GM12878 (cell line): ENCODE measurements around the gene PLK4. TPM values are rescaled to one million over a fixed set of nuclear protein-coding genes. Genes with fewer than 3 reads are reported as not detected.
A peak's percentile ranks its signal among the peaks of the same experiment; 100 is the strongest.

Experiments
- ATAC-seq: fragments of 200-7000 bp; cut with Tn5 transposase; 3 replicates; pipeline ENCODE4 v1.9.1; 2020; ENCODE audit warnings: mild to moderate bottlenecking, moderate library complexity
- BruUV-seq: library from RNA; stranded (reverse); fragments of 400-500 nt; replicated peaks from 2 replicates; lab custom pipeline; 2021; lab: Mats Ljungman, UMichigan
- CTCF ChIA-PET: fragments of 300-600 bp; sonication (Branson Sonifier 250); formaldehyde crosslinking; extraction: SDS; loops from one replicate; lab custom pipeline; 2021; ENCODE audit warnings: inconsistent platforms; lab: Yijun Ruan, JAX
- POLR2A ChIA-PET: fragments of 350-600 bp; formaldehyde crosslinking; extraction: SDS; loops from one replicate; lab custom pipeline; 2021; ENCODE audit warnings: inconsistent platforms; lab: Charles Lee
- RAD21 ChIA-PET: fragments of 300-600 bp; sonication (Branson Sonifier 250); formaldehyde crosslinking; loops from one replicate; lab custom pipeline; 2023; ENCODE audit warnings: antibody characterized with exemption; ENCODE audit not compliant: unreplicated experiment; lab: Charles Lee
- SMC1A ChIA-PET: fragments of 300-600 bp; sonication (Branson Sonifier 250); formaldehyde crosslinking; loops from one replicate; lab custom pipeline; 2023; ENCODE audit not compliant: unreplicated experiment, uncharacterized antibody; lab: Charles Lee
- DNase-seq: peaks from one replicate; pipeline ENCODE4 v3.0.0-alpha.2; 2011; ENCODE audit warnings: low read depth, low spot score
- FAIRE-seq: peaks from 3 replicates; lab custom pipeline; 2011; peaks lifted over from hg19 to GRCh38; lab: Jason Lieb, UNC
- H2AFZ ChIP-seq: 2 replicates; pipeline ENCODE4 v1.6.0; 2011; ENCODE audit warnings: low read depth, low read length, control low read depth; ENCODE audit not compliant: control insufficient read depth
- H3K27ac ChIP-seq: 2 replicates; pipeline ENCODE4 v1.5.1; 2011; ENCODE audit warnings: control low read depth; ENCODE audit not compliant: control insufficient read depth, insufficient read depth
- H3K27me3 ChIP-seq, 2 experiments: replicated peaks in 1 of 2; 2 replicates each; pipeline versions ENCODE4 v1.6.0 to v1.6.1; 2011; ENCODE audit warnings: low read length in 1 of 2; ENCODE audit not compliant: control insufficient read depth in 2 of 2, insufficient read depth in 2 of 2
- H3K36me3 ChIP-seq, 2 experiments: 2 replicates each; pipeline ENCODE4 v1.5.1; 2011; ENCODE audit warnings: low read length in 1 of 2; ENCODE audit not compliant: control insufficient read depth in 2 of 2, insufficient read depth in 2 of 2
- H3K4me1 ChIP-seq: 2 replicates; pipeline ENCODE4 v1.6.1; 2011; ENCODE audit warnings: mild to moderate bottlenecking, low read length, moderate library complexity, mixed read lengths; ENCODE audit not compliant: control insufficient read depth, insufficient read depth
- H3K4me2 ChIP-seq: 2 replicates; pipeline ENCODE4 v1.6.0; 2011; ENCODE audit warnings: control low read depth; ENCODE audit not compliant: control insufficient read depth, insufficient read depth
- H3K4me3 ChIP-seq: fragments of 200-600 bp; sonication (generic); 2 replicates; pipeline ENCODE4 v1.5.1; 2016
- H3K79me2 ChIP-seq: 2 replicates; pipeline ENCODE4 v1.6.0; 2011; ENCODE audit warnings: low read length; ENCODE audit not compliant: control insufficient read depth, insufficient read depth
- H3K9ac ChIP-seq: 2 replicates; pipeline ENCODE4 v1.8.0; 2011; ENCODE audit warnings: low read length, control low read depth, mixed read lengths; ENCODE audit not compliant: control insufficient read depth, insufficient read depth
- H3K9me3 ChIP-seq: replicated peaks from 3 replicates; pipeline ENCODE4 v1.5.1; 2011; ENCODE audit warnings: mild to moderate bottlenecking, low read length; ENCODE audit not compliant: control insufficient read depth, insufficient read depth
- H4K20me1 ChIP-seq: 2 replicates; pipeline ENCODE4 v1.6.0; 2011; ENCODE audit not compliant: control insufficient read depth, insufficient read depth
- CBFB ChIP-seq: IDR thresholded peaks from 2 replicates; pipeline ENCODE4 v1.6.1; 2016; ENCODE audit warnings: antibody characterized with exemption, low read depth
- CEBPB ChIP-seq, 2 experiments: fragments of 150-350 bp in 1 of 2; IDR thresholded peaks; 2 replicates each; pipeline ENCODE4 v1.6.1; 2012 to 2014; ENCODE audit warnings: low read depth in 2 of 2, low read length in 2 of 2, borderline replicate concordance in 1 of 2, inconsistent platforms in 1 of 2
- NFYB ChIP-seq: IDR thresholded peaks from 2 replicates; pipeline ENCODE4 v1.6.1; 2011; ENCODE audit warnings: low read depth, mild to moderate bottlenecking, low read length, improper control_type of control experiment, moderate library complexity; ENCODE audit not compliant: insufficient read depth
- STAT1 ChIP-seq: fragments of 450-650 bp; conservative IDR thresholded peaks from 2 replicates; pipeline ENCODE4 v1.6.1; 2014; ENCODE audit warnings: antibody characterized with exemption, mild to moderate bottlenecking
- ZNF687 ChIP-seq: fragments of 450-650 bp; IDR thresholded peaks from 2 replicates; pipeline ENCODE4 v1.6.1; 2017; ENCODE audit warnings: mild to moderate bottlenecking, moderate library complexity
- WGBS: methylation state at CpG from one replicate; pipeline ENCODE4 v1.1.6; 2016; ENCODE audit warnings: low lambda C conversion rate; ENCODE audit not compliant: insufficient replicate concordance, insufficient coverage; ENCODE audit errors: missing lambda C conversion rate; 5-methylcytosine and 5-hydroxymethylcytosine counted together
- in situ Hi-C: fragments of 300-500 bp; cut with MboI; formaldehyde crosslinking; loops from 9 replicates; pipeline ENCODE4 v1.14.3; 2018; ENCODE audit warnings: mixed read lengths
- intact Hi-C: fragments of 100-400 bp; cut with micrococcal nuclease; formaldehyde crosslinking; loops from one replicate; pipeline ENCODE4 v1.14.2; 2022; ENCODE audit not compliant: unreplicated experiment
- polyA plus RNA-seq, 11 experiments: library from polyadenylated mRNA; depleted of rRNA in 4 of 11; unstranded in 6 of 11; stranded (reverse) in 5 of 11; fragments of >200 nt; fragmentation: Nextera tagmentation in 4 of 11; fragmentation: Illumina TruSeq in 1 of 11; extraction: Ambion mirVana in 4 of 11; extraction: Trizol in 1 of 11; gene quantifications; 1 replicate in 1 of 11; 2 replicates in 10 of 11; pipeline versions ENCODE4 v1.2.1 to v1.2.3, GENCODE V29; 2011 to 2016; ENCODE audit warnings: inconsistent platforms in 2 of 11, missing spikeins in 2 of 11, low read depth in 1 of 11
- total RNA-seq, 4 experiments: library from RNA; depleted of rRNA in 3 of 4; stranded (reverse); fragments of >200 nt in 3 of 4; fragmentation: Illumina TruSeq in 1 of 4; extraction: Trizol in 1 of 4; gene quantifications; 2 replicates each; pipeline versions ENCODE4 v1.2.1 to v1.2.3, GENCODE V29; 2013 to 2021
- TF ChIP-seq, protein P1 (sequence below), 3 experiments: IDR thresholded peaks in 2 of 3; conservative IDR thresholded peaks in 1 of 3; 2 replicates each; pipeline ENCODE4 v1.5.1; 2011; ENCODE audit warnings: low read depth in 3 of 3, low read length in 3 of 3, mild to moderate bottlenecking in 3 of 3, control low read depth in 2 of 3, moderate library complexity in 2 of 3, inconsistent platforms in 1 of 3, mixed read lengths in 1 of 3; ENCODE audit not compliant: control insufficient read depth in 2 of 3, insufficient read depth in 1 of 3; ENCODE audit errors: extremely low read depth in 1 of 3

PLK4 gene
- total and polyA plus RNA-seq, 10 of the 15 experiments (the other 5 are each of a cell fraction or from before 2014, with no cell fraction given): 16.6 to 55.3 (median 45.8) TPM

- TF ChIP-seq ZNF687 (no peak), STAT1 (no peak)
- TF ChIP-seq, all 136 proteins: peak for 0
Measured at GRCh38 chr4:127875791-127876190, 4.9 kb upstream of the PLK4 start (continued).

GRCh38 chr4:127881563-127881864, 821 bp downstream of the PLK4 start:
- Histone ChIP-seq H4K20me1 (no peaks in the 10 kb centered on the region), H3K9ac (peak overlapping the region; percentile 96), H3K27ac (peak overlapping the region; percentile 93), H3K4me3 (peak overlapping the region; percentile 94), H3K4me1 (no peaks in the 10 kb centered on the region; the same call in 1 of the 2 replicates), H3K27me3 (no peaks in the 10 kb centered on the region), H3K79me2 (peaks cover 44% of the 10 kb centered on the region), H3K9me3 (no peaks in the 10 kb centered on the region), H2AFZ (peak overlapping the region; percentile 97), H3K36me3 (peaks cover 0 to 10% of the 10 kb centered on the region in 2 experiments; a peak in 3 of 4 replicates), H3K4me2 (peak overlapping the region; percentile 71)
- no peak for FAIRE-seq
- DNase-seq: no peak
- ChIA-PET CTCF (interaction anchor here (0.8 to 1.9 kb wide), 4 partner anchors 9 to 250 kb away, joined by 3 to 4 read pairs (median 3); no protein-coding TSS in a partner anchor), POLR2A (interaction anchor here (0.6 to 1.8 kb wide), 6 partner anchors 8 to 169 kb away, joined by 3 to 11 read pairs (median 6); partner anchors contain the start of genes ABHD18 and MFSD8), RAD21 (interaction anchor here (0.7 to 1.7 kb wide), 5 partner anchors 9 to 99 kb away, joined by 3 to 4 read pairs (median 4); no protein-coding TSS in a partner anchor), SMC1A (interaction anchor here (0.6 to 2.7 kb wide), 9 partner anchors 10 to 170 kb away, joined by 3 to 9 read pairs (median 4); partner anchors contain the start of genes ABHD18 and MFSD8)
- 2% methylated on average over 7 of the region's 7 CpGs for WGBS
- ATAC-seq: peak; percentile 67
- intact Hi-C loops (loop anchor here (2.0 to 10.0 kb wide), 5 partner anchors 54 to 277 kb away; partner anchors contain the start of genes ABHD18, HSPA4L, LARP1B and MFSD8), in situ Hi-C loops (no loop called here)
- no TSS peak for BruUV-seq
- TF ChIP-seq CEBPB (IDR thresholded peaks at IDR 0.05; ENCODE audit: borderline replicate concordance in 1 of 2, low read depth in 2 of 2, low read length in 2 of 2) (no peak), NFYB (no peak), CBFB (no peak)
- TF ChIP-seq, protein P1, sequence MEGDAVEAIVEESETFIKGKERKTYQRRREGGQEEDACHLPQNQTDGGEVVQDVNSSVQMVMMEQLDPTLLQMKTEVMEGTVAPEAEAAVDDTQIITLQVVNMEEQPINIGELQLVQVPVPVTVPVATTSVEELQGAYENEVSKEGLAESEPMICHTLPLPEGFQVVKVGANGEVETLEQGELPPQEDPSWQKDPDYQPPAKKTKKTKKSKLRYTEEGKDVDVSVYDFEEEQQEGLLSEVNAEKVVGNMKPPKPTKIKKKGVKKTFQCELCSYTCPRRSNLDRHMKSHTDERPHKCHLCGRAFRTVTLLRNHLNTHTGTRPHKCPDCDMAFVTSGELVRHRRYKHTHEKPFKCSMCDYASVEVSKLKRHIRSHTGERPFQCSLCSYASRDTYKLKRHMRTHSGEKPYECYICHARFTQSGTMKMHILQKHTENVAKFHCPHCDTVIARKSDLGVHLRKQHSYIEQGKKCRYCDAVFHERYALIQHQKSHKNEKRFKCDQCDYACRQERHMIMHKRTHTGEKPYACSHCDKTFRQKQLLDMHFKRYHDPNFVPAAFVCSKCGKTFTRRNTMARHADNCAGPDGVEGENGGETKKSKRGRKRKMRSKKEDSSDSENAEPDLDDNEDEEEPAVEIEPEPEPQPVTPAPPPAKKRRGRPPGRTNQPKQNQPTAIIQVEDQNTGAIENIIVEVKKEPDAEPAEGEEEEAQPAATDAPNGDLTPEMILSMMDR (IDR thresholded peaks at IDR 0.05 in 2 of 3, conservative IDR thresholded peaks at IDR 0.05 in 1 of 3; ENCODE audit: control insufficient read depth in 2 of 3, extremely low read depth in 1 of 3, insufficient read depth in 1 of 3, low read depth in 3 of 3, low read length in 3 of 3): peak in 1 of 3 experiments; percentile 22; a peak in 2 of 6 replicates
